Activated CD8-positive, alpha-beta T cell treated with anti-CD3 and anti-CD28 coated beads, Interleukin-2, amount 10 ng/mL, durations not matched to agents 7 days and 5 days (primary cell): ENCODE measurements around the gene CEBPG. TPM values are rescaled to one million over a fixed set of nuclear protein-coding genes. Genes with fewer than 3 reads are reported as not detected.

Source experiments
- ATAC-seq: fragments of 150-1000 bp; cut with Tn5 transposase; one replicate; pipeline ENCODE4 v1.10.0; 2021; ENCODE audit warnings: moderate library complexity
- CTCF ChIA-PET: fragments of 350-600 bp; sonication (Branson Sonifier 250); formaldehyde crosslinking; loops from one replicate; lab custom pipeline; 2021; ENCODE audit warnings: antibody characterized with exemption; lab: Charles Lee
- POLR2A ChIA-PET: fragments of 350-600 bp; sonication (Branson Sonifier 250); formaldehyde crosslinking; loops from one replicate; lab custom pipeline; 2021; ENCODE audit warnings: antibody characterized with exemption; lab: Charles Lee
- DNase-seq: peaks from one replicate; pipeline ENCODE4 v3.0.0-alpha.2; 2020
- H3K27ac Mint-ChIP-seq: one replicate; pipeline ENCODE4 v1.8.0; 2021; ENCODE audit warnings: mild to moderate bottlenecking, mixed read lengths
- H3K27me3 Mint-ChIP-seq: one replicate; pipeline ENCODE4 v1.8.0; 2021; ENCODE audit warnings: low read depth, mixed read lengths
- H3K36me3 Mint-ChIP-seq: one replicate; pipeline ENCODE4 v1.8.0; 2021; ENCODE audit warnings: low read depth, mixed read lengths
- H3K4me1 Mint-ChIP-seq: one replicate; pipeline ENCODE4 v1.8.0; 2021; ENCODE audit warnings: low read depth, mixed read lengths
- H3K4me3 Mint-ChIP-seq: one replicate; pipeline ENCODE4 v1.8.0; 2021; ENCODE audit warnings: mild to moderate bottlenecking, mixed read lengths
- H3K9me3 Mint-ChIP-seq: one replicate; pipeline ENCODE4 v1.8.0; 2022; ENCODE audit warnings: mixed read lengths; ENCODE audit not compliant: insufficient read depth
- total RNA-seq, 2 experiments: library from RNA; stranded (reverse); gene quantifications; one replicate each; pipeline ENCODE4 v1.2.3, GENCODE V29; 2021

The CEBPG gene
- total RNA-seq, 2 experiments from 2014 or later = 19.6 to 20.6 TPM

DNA sequence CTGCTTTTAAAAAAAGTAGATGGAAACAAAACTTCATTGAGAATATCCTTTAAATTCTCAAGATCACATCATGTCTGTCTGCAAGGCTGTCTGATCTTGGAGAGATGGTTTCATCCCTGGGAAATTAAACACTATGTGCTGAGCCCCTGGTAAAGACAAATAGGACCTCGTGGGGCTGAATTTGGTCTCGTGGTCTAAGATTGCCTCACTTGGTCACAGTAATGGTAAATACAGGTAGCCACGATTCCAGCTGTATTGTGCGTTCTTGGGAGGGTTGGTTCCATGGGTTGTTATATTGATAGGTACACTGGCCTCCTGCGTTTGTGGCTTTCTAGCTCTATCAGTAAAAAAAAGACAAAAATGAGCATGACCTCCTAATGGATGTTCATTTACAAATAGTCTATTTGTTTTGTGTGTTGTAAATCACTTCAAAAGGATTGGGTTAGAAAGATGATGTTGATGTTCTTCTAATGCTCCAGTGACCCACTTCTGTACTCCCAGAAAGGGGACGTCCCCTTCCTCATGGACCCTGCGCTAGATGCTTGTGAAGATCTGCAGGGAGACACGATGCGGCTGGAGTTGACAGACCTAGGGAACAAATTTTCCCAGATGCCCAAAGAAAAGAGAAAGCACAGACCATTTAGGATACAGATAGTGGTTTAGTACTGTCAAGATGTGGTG lies 1.8 kb downstream of the CEBPG start:
- CTCF ChIA-PET = interaction anchor here (1.2 to 2.1 kb wide), 3 partner anchors 9 to 140 kb away, joined by 3 to 9 read pairs (median 4); no protein-coding TSS in a partner anchor
- DNase-seq = no peak

DNA sequence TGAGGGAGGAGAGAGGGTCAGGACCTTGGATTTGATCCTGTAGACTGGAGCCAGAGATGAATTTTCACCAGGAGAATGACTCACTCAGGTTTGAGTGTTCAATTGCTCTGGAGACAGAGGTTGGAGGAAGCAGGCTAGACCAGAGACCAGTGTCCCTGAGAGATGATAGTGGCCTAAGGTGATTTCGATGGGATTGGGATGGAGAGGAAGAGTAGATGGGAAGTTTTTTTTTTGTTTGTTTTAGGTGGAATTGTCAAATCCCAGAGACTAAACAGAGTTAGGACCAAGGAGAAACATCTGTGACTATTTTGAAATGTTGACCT lies 2.3 kb downstream of the CEBPG start:
- no peaks in the 10 kb centered on the region for H3K27me3 Mint-ChIP-seq
- CTCF ChIA-PET = no interaction called here
- H3K4me1 Mint-ChIP-seq = peaks cover 39% of the 10 kb centered on the region
- POLR2A ChIA-PET = no interaction called here
- no peaks in the 10 kb centered on the region for H3K9me3 Mint-ChIP-seq
- ATAC-seq (no peak), DNase-seq (no peak)
- H3K27ac Mint-ChIP-seq = no peak overlapping the region
- H3K36me3 Mint-ChIP-seq = peaks cover 27% of the 10 kb centered on the region
- no peak overlapping the region for H3K4me3 Mint-ChIP-seq

More for the DNA sequence above, 1.8 kb downstream of the CEBPG start:
- Mint-ChIP-seq H3K4me1 (peaks cover 39% of the 10 kb centered on the region), H3K4me3 (peak overlapping the region; percentile 82), H3K27ac (no peak overlapping the region), H3K9me3 (no peaks in the 10 kb centered on the region), H3K36me3 (peaks cover 27% of the 10 kb centered on the region), H3K27me3 (no peaks in the 10 kb centered on the region)
- POLR2A ChIA-PET = interaction anchor here (2.6 kb wide), 1 partner anchor 95 kb away, joined by 7 read pairs; no protein-coding TSS in a partner anchor
- ATAC-seq = no peak

DNA sequence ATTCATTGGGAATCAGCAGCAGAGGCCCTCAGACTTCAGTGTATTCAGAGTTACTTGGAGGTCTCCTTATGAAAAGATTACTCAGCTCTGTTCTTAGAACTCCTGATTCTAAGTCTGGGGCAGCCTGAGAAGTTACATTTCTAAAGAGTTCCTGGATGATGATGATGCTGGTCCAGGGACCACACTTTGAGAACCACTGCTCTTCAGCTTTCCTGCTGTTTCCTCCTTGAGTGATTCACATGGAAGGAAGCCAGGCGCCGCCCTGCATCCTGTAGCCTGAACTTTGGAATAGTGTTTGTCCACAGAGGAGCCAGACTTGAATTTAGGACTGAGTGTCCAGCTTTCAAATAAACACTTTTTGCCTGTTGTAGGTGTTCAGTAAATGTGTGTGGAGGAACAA lies 2.9 kb downstream of the CEBPG start:
- Mint-ChIP-seq H3K27ac (no peak overlapping the region), H3K9me3 (no peaks in the 10 kb centered on the region), H3K36me3 (peaks cover 33% of the 10 kb centered on the region), H3K27me3 (no peaks in the 10 kb centered on the region), H3K4me3 (no peak overlapping the region), H3K4me1 (peaks cover 39% of the 10 kb centered on the region)
- DNase-seq = no peak
- no peak for ATAC-seq
- ChIA-PET POLR2A (no interaction called here), CTCF (no interaction called here)

DNA sequence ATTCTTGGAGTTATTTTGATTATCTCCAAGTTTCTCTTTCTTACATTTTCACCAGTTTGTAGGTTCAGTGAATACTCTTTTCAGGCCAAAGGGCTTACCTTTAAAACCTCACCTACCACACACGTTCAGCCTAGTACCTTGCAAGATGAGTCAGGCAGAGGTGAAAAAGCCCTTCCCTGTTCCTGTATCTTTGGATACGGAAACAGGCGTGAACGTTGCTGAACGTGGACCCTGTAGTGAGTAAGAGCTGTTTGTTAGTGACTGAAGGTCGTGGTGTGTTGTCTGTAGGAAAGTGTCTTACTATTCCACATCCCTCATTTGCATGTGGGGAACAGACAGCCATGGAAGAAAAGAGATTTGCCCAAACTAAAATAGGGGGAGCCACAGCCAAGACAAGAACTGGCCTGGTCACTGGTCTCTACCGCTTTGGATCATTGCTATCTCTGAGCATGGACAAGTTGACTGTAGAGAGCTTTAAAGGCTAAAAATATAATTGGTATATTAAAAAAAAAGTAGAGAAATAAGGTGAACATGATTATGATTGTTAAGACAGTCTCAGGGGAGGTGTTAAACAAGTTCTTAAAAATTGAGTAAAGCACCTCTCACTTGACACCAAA lies 3.5 kb downstream of the CEBPG start:
- H3K36me3 Mint-ChIP-seq = peaks cover 33% of the 10 kb centered on the region

DNA sequence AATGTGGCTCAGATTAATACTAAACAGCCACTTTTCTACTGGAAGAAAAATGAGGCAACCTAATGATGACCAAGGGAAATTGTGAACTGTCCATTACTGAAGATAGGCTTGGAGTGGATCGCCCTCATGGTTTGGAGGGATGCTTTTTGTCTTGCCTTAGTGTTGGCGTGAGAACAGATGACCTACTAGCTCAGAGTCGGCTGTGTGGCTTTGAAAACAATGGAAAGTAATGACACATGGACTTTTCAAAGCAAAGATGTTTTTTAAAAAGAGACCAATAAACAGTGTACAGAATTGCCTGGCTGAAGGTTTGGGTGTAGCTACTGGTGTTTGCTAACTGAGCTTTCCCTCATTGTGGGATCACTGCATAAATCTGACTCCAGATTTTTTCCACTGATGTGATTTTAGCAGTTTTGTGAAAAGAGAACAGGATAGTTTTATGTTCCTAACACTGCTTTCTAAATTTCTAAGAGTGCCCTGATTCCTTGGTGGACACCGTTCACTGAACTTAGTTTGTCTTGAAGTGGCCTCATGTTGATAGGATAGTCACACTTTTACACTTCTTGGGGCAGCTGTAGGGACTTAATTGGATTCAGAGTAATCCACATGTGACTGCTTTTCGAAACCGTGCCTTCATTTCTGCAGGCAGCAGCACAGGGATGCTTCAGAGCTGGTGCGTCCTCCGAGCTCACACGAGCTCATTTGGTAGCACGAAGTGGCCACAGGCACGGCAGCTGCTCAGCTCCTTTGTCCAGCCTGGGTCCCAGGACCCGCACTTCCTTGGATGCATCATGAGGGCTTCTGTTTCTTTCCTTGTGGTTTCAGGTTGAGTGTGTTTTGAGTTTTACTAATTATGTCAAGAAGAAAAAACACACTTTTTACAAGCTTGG lies 4.3 kb downstream of the CEBPG start:
- H3K9me3 Mint-ChIP-seq = no peaks in the 10 kb centered on the region
- CTCF ChIA-PET = interaction anchor here (1.1 kb wide), 2 partner anchors 38 to 53 kb away, joined by 3 read pairs; no protein-coding TSS in a partner anchor
- H3K27ac Mint-ChIP-seq = no peak overlapping the region
- POLR2A ChIA-PET = interaction anchor here (0.6 to 1.0 kb wide), 3 partner anchors 11 to 243 kb away, joined by 3 read pairs; no protein-coding TSS in a partner anchor
- no peaks in the 10 kb centered on the region for H3K27me3 Mint-ChIP-seq
- peaks cover 35% of the 10 kb centered on the region for H3K4me1 Mint-ChIP-seq
- ATAC-seq = no peak
- DNase-seq = no peak
- H3K36me3 Mint-ChIP-seq = peaks cover 33% of the 10 kb centered on the region
- no peak overlapping the region for H3K4me3 Mint-ChIP-seq

More for the DNA sequence above, 3.5 kb downstream of the CEBPG start:
- ChIA-PET POLR2A (interaction anchor here (0.8 to 1.0 kb wide), 2 partner anchors 141 to 242 kb away, joined by 3 read pairs; no protein-coding TSS in a partner anchor), CTCF (interaction anchor here (1.1 kb wide), 1 partner anchor 54 kb away, joined by 3 read pairs; no protein-coding TSS in a partner anchor)
- H3K4me3 Mint-ChIP-seq = no peak overlapping the region
- H3K27me3 Mint-ChIP-seq = no peaks in the 10 kb centered on the region
- H3K9me3 Mint-ChIP-seq = no peaks in the 10 kb centered on the region
- ATAC-seq (no peak), DNase-seq (no peak)
- H3K27ac Mint-ChIP-seq = no peak overlapping the region
- peaks cover 39% of the 10 kb centered on the region for H3K4me1 Mint-ChIP-seq

DNA sequence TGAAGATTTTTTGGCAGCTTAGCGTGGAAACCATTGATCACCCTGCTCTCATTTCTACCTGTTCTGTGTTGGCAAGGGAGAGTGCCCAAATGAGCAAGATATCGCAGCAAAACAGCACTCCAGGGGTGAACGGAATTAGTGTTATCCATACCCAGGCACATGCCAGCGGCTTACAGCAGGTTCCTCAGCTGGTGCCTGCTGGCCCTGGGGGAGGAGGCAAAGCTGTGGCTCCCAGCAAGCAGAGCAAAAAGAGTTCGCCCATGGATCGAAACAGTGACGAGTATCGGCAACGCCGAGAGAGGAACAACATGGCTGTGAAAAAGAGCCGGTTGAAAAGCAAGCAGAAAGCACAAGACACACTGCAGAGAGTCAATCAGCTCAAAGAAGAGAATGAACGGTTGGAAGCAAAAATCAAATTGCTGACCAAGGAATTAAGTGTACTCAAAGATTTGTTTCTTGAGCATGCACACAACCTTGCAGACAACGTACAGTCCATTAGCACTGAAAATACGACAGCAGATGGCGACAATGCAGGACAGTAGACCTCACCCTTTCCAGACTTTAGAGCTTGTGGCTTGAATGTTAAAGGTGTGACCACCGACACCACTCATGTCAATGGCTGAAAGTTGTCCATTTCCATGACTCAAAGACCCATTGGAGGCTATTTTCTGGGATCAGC lies 5.8 kb downstream of the CEBPG start:
- peaks cover 30% of the 10 kb centered on the region for H3K4me1 Mint-ChIP-seq
- POLR2A ChIA-PET = no interaction called here
- peaks cover 31% of the 10 kb centered on the region for H3K36me3 Mint-ChIP-seq
- no peak for DNase-seq
- H3K9me3 Mint-ChIP-seq = no peaks in the 10 kb centered on the region
- no peak overlapping the region for H3K27ac Mint-ChIP-seq
- no peak overlapping the region for H3K4me3 Mint-ChIP-seq
- CTCF ChIA-PET = interaction anchor here (0.7 kb wide), 1 partner anchor 18 kb away, joined by 3 read pairs; no protein-coding TSS in a partner anchor
- no peak for ATAC-seq
- H3K27me3 Mint-ChIP-seq = no peaks in the 10 kb centered on the region

DNA sequence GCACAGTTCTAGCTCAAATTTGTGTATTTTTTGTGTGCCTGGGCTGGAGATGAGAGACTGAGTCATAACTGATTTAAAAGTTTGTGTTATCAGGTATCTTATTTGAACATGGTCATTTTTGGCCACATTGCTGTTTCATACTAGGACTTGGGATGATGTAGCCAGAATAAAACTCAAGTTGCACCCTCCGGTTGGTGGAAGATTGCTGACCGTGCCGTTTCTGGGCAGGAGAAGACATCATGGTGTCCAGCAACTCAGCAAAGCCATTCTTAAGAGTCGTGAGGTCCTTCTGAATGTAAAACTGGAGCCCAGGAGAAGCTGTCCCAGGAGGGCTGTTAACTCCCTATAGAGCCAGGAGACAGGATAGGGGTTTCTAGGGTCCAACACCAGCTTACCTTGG lies 7.6 kb downstream of the CEBPG start:
- Mint-ChIP-seq H3K4me1 (peaks cover 13% of the 10 kb centered on the region), H3K4me3 (no peak overlapping the region), H3K9me3 (no peaks in the 10 kb centered on the region), H3K27me3 (no peaks in the 10 kb centered on the region), H3K36me3 (peaks cover 17% of the 10 kb centered on the region), H3K27ac (no peak overlapping the region)
- CTCF ChIA-PET = interaction anchor here (1.0 to 1.1 kb wide), 3 partner anchors 35 to 397 kb away, joined by 3 read pairs; no protein-coding TSS in a partner anchor
- POLR2A ChIA-PET = interaction anchor here (2.0 kb wide), 1 partner anchor 7 kb away, joined by 9 read pairs; the partner anchor contains the start of gene CEBPG
- DNase-seq (no peak), ATAC-seq (no peak)

DNA sequence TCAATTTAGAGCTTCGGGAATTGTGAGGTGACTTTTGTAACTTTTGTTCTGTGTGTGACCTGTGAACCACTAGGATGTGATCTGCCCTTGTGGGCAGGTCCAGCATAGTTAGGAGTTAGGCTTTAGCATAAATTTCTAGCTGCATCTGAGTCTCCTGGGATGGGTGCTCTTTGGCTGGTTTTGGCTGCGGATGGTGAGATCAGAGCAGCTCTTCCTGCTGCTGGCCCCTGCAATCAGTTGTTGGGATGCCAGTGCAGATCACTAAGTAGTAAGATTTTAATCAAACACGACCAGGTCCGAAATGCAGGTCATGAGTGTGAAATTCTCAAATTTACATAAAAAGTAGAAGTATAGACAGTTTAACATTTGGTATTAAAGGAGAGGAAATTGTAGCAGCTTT lies 8.5 kb downstream of the CEBPG start:
- Mint-ChIP-seq H3K36me3 (peaks cover 17% of the 10 kb centered on the region), H3K4me3 (no peak overlapping the region), H3K4me1 (peaks cover 5% of the 10 kb centered on the region), H3K27ac (no peak overlapping the region), H3K9me3 (no peaks in the 10 kb centered on the region), H3K27me3 (no peaks in the 10 kb centered on the region)
- POLR2A ChIA-PET = interaction anchor here (2.0 kb wide), 1 partner anchor 8 kb away, joined by 9 read pairs; the partner anchor contains the start of gene CEBPG
- DNase-seq = no peak
- CTCF ChIA-PET = interaction anchor here (1.0 to 1.1 kb wide), 3 partner anchors 34 to 396 kb away, joined by 3 read pairs; no protein-coding TSS in a partner anchor
- ATAC-seq = no peak

DNA sequence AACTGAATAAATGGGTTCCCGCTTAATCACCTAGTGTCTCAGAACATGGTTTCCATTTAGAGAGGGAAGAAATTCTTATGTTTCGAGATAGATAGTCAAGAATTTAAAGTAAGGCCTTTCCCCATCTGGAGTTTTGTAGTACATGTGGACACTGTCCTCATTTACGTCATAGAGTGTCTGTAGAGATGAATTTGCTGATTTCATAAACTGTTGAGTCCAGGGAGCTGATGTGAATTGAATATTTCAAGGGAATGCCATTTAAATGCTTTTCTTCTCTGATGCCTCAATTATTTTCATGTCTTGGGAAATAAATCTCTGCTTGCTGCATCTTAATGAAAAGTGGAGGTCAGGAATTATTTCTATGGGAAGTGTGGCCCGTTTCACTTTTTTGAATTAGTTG lies 9.5 kb downstream of the CEBPG start:
- Mint-ChIP-seq H3K36me3 (peaks cover 17% of the 10 kb centered on the region), H3K27ac (no peak overlapping the region), H3K4me3 (no peak overlapping the region), H3K4me1 (peaks cover 5% of the 10 kb centered on the region), H3K27me3 (no peaks in the 10 kb centered on the region), H3K9me3 (no peaks in the 10 kb centered on the region)
- no peak for DNase-seq
- ATAC-seq = no peak
- ChIA-PET POLR2A (interaction anchor here (2.0 kb wide), 1 partner anchor 9 kb away, joined by 9 read pairs; the partner anchor contains the start of gene CEBPG), CTCF (no interaction called here)

DNA sequence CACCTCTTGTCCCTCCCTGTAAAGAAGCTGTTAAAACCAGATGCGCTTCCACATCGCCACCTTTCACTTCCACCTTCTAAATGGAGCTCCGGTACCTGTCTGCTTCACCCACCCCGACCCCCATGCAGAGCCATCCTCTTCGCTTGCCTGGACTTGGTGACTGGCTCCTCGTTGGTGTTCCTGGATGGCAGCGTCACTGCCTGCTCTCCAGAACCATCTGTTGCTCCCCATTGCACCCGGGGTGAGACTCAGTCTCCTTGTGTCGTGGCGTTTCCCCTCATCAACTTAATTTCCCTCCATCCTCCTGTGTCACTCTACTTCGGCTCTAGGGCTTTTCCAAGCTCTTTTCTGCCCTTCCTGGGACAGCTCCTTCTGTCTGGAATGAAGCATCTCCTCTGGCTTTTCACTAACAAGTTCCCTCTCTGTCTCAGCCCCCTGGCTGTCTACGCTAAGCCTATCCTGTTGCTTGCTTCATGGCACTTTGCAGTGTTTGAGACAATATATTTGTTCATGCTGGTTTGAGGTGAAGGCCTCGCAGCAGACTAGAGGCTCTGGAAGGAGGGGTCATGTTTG lies 10.3 kb downstream of the CEBPG start:
- no peaks in the 10 kb centered on the region for H3K27me3 Mint-ChIP-seq
- ATAC-seq (no peak), DNase-seq (no peak)
- POLR2A ChIA-PET = no interaction called here
- CTCF ChIA-PET = interaction anchor here (0.9 to 1.5 kb wide), 2 partner anchors 9 to 220 kb away, joined by 3 to 4 read pairs; no protein-coding TSS in a partner anchor
- H3K9me3 Mint-ChIP-seq = no peaks in the 10 kb centered on the region
- no peak overlapping the region for H3K27ac Mint-ChIP-seq
- H3K4me3 Mint-ChIP-seq = no peak overlapping the region
- no peaks in the 10 kb centered on the region for H3K4me1 Mint-ChIP-seq
- peaks cover 17% of the 10 kb centered on the region for H3K36me3 Mint-ChIP-seq
